Lung (tissue), 12 donors: ENCODE measurements around the gene CHN2. TPM values are rescaled to one million over a fixed set of nuclear protein-coding genes. Genes with fewer than 3 reads are reported as not detected.

ENCODE experiments used
- ATAC-seq: fragments of 200-7000 bp; cut with Tn5 transposase; one replicate; pipeline ENCODE4 v1.9.1; 2020; ENCODE audit warnings: moderate number of reproducible peaks; ENCODE audit not compliant: insufficient read depth, low FRiP score
- DNase-seq, 3 donors: peaks; one replicate each; pipeline ENCODE4 v3.0.0-alpha.2; 2013 to 2017
- H3K27ac ChIP-seq, 2 donors: one replicate each; pipeline ENCODE4 v1.5.1; 2013; ENCODE audit warnings: mild to moderate bottlenecking in 2 of 2, moderate library complexity in 2 of 2, control low read depth in 1 of 2, inconsistent platforms in 1 of 2, low read depth in 1 of 2, low read length in 1 of 2
- H3K27me3 ChIP-seq, 3 donors: one replicate each; pipeline ENCODE4 v1.5.1; 2013; ENCODE audit warnings: low read length in 2 of 3; ENCODE audit not compliant: control insufficient read depth in 3 of 3, insufficient read depth in 3 of 3
- H3K36me3 ChIP-seq, 4 donors: one replicate each; pipeline ENCODE4 v1.5.1; 2013; ENCODE audit warnings: low read length in 4 of 4, mild to moderate bottlenecking in 1 of 4, moderate library complexity in 1 of 4; ENCODE audit not compliant: control insufficient read depth in 4 of 4, insufficient read depth in 4 of 4
- H3K4me1 ChIP-seq, 5 donors: one replicate each; pipeline ENCODE4 v1.5.1; 2013; ENCODE audit warnings: low read length in 5 of 5, mild to moderate bottlenecking in 2 of 5, moderate library complexity in 1 of 5; ENCODE audit not compliant: control insufficient read depth in 5 of 5, insufficient read depth in 5 of 5
- H3K4me3 ChIP-seq: one replicate; pipeline ENCODE4 v1.5.1; 2013; ENCODE audit warnings: mild to moderate bottlenecking, control low read depth, moderate library complexity
- H3K9ac ChIP-seq, 2 donors: one replicate each; pipeline ENCODE4 v1.5.1; 2013; ENCODE audit warnings: low read length in 2 of 2, control low read depth in 1 of 2; ENCODE audit not compliant: insufficient read depth in 1 of 2
- H3K9me3 ChIP-seq, 4 donors: one replicate each; pipeline ENCODE4 v1.5.1; 2013; ENCODE audit warnings: low read length in 3 of 4, mild to moderate bottlenecking in 1 of 4, moderate library complexity in 1 of 4; ENCODE audit not compliant: control insufficient read depth in 4 of 4, insufficient read depth in 3 of 4
- CTCF ChIP-seq: IDR thresholded peaks from 2 replicates; pipeline ENCODE4 v1.5.1; 2012; ENCODE audit warnings: mild to moderate bottlenecking; ENCODE audit errors: control extremely low read depth, extremely low read depth
- WGBS, 2 donors: extraction: QIAGEN DNeasy Blood & Tissue Kit; methylation state at CpG; one replicate each; pipeline ENCODE4 v1.1.7; 2013; 5-methylcytosine and 5-hydroxymethylcytosine counted together
- polyA plus RNA-seq, 2 donors: library from polyadenylated mRNA; stranded (reverse); fragments of 200-250 nt; gene quantifications; one replicate each; pipeline ENCODE4 v1.2.1, GENCODE V29; 2013
- total RNA-seq, 2 donors: library from RNA; depleted of rRNA in 1 of 2; stranded (reverse); fragments of >200 nt in 1 of 2; gene quantifications; one replicate each; pipeline ENCODE4 v1.2.1, GENCODE V29; 2014 to 2021
- donor health status: control.
- donor health status: control.
- donor health status: Bipolar disorder and iron deficiency.
- donor health status: healthy.
- donor health status: DM: yes; HTN: yes; CAD: no.

Gene CHN2
- total and polyA plus RNA-seq, 4 donors = 3.2 to 11.0 (median 6.7) TPM

- Histone ChIP-seq H3K9me3 (peaks cover 0 to 3% (median 0%) of the 10 kb centered on the region in 4 donors), H3K36me3 (no peaks in the 10 kb centered on the region), H3K4me1 (peaks cover 0 to 18% (median 0%) of the 10 kb centered on the region in 5 donors), H3K4me3 (no peak overlapping the region), H3K27ac (no peak overlapping the region), H3K9ac (no peak overlapping the region), H3K27me3 (peaks cover 0 to 8% (median 0%) of the 10 kb centered on the region in 3 donors)
- no peak for ATAC-seq
- TF ChIP-seq CTCF = no peak
- WGBS, 2 donors = 85 to 93% methylated on average over 2 of the region's 2 CpGs
- DNase-seq = no peak
Observed at GRCh38 chr7:29362380-29362779, 167.8 kb downstream of the CHN2 start.

- Histone ChIP-seq H3K4me1 (peaks cover 0 to 18% (median 0%) of the 10 kb centered on the region in 5 donors), H3K9ac (no peak overlapping the region), H3K27me3 (peaks cover 0 to 8% (median 0%) of the 10 kb centered on the region in 3 donors), H3K4me3 (no peak overlapping the region), H3K27ac (no peak overlapping the region), H3K36me3 (no peaks in the 10 kb centered on the region), H3K9me3 (peaks cover 0 to 3% (median 0%) of the 10 kb centered on the region in 4 donors)
- ATAC-seq (no peak), DNase-seq (no peak)
- no peak for TF ChIP-seq CTCF
- WGBS, 2 donors = 94 to 97% methylated on average over 3 of the region's 3 CpGs
Observed at GRCh38 chr7:29363636-29364425, 169.3 kb downstream of the CHN2 start.

- TF ChIP-seq CTCF = no peak
- no peak overlapping the region for H3K4me3 ChIP-seq
- 93 to 100% methylated on average over 1 of the region's 1 CpG for WGBS, 2 donors
- H3K27ac ChIP-seq = no peak overlapping the region
- H3K27me3 ChIP-seq = peaks cover 0 to 8% (median 0%) of the 10 kb centered on the region in 3 donors
- DNase-seq = no peak
- no peaks in the 10 kb centered on the region for H3K36me3 ChIP-seq
- H3K9me3 ChIP-seq = peaks cover 0 to 3% (median 0%) of the 10 kb centered on the region in 4 donors
- no peak overlapping the region for H3K9ac ChIP-seq
- no peak for ATAC-seq
- H3K4me1 ChIP-seq = peaks cover 0 to 16% (median 0%) of the 10 kb centered on the region in 5 donors
Observed at GRCh38 chr7:29364661-29365060, 170.1 kb downstream of the CHN2 start.
